ENCODE measurements around the gene NT5C3A. TPM values are rescaled to one million over a fixed set of nuclear protein-coding genes. Genes with fewer than 3 reads are reported as not detected.

Gene NT5C3A
- total RNA-seq, 4 donors from 2014 or later: 18.8 to 32.9 (median 24.6) TPM

- TF ChIP-seq CTCF (IDR thresholded peaks at IDR 0.05): no peak
- ATAC-seq (ENCODE audit: low FRiP score): no peak
- DNase-seq (ENCODE audit: low spot score): no peak
Measured at GRCh38 chr7:33075818-33076518, 13.4 kb upstream of the NT5C3A start.

- ATAC-seq (ENCODE audit: low FRiP score): no peak
- no peak for TF ChIP-seq CTCF (IDR thresholded peaks at IDR 0.05)
- no peak for DNase-seq (ENCODE audit: low spot score)
Measured at GRCh38 chr7:33073243-33073642, 10.7 kb upstream of the NT5C3A start.

- TF ChIP-seq CTCF (IDR thresholded peaks at IDR 0.05): no peak
- ATAC-seq (ENCODE audit: low FRiP score) (peak; percentile 73), DNase-seq (ENCODE audit: low spot score) (no peak)
Measured at GRCh38 chr7:33072471-33072870, 9.9 kb upstream of the NT5C3A start.

DNA sequence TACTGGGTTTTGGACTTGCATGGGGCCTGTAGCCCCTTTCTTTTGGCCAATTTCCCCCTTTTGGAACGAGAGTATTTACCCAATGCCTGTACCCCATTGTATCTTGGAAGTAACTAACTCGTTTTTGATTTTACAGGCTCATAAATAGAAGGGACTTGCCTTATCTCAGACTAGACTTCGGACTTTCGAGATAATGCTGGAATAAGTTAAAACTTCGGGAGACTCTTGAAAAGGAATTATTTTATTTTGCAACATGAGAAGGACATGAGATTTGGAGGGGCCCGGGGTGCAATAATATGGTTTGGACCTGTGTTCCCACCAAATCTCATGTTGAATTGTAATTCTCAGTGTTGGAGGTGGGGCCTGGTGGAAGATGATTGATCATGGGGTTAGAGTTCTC lies 8.3 kb upstream of the NT5C3A start:
- no peak for TF ChIP-seq CTCF (IDR thresholded peaks at IDR 0.05)
- ATAC-seq (ENCODE audit: low FRiP score): no peak

DNA sequence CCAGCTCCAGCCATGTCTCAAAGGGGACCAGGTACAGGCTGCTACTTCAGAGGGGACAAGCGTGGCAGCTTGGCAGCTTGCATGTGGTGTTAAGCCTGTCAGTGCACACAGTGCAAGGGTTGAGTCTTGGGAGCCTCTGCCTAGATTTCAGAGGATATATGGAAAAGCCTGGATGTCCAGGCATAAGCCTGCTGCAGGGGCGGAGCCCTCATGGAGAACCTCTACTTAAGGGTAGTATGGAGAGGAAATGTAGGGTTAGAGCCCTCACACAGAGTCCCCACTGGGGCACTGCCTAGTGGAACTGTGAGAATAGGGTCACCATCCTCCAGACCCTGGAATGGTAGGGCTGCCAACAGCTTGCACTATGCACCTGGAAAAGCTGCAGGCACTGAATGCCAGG lies 7.7 kb upstream of the NT5C3A start:
- TF ChIP-seq CTCF (IDR thresholded peaks at IDR 0.05): no peak
- DNase-seq (ENCODE audit: low spot score) (no peak), ATAC-seq (ENCODE audit: low FRiP score) (no peak)

More for the DNA sequence above, 8.3 kb upstream of the NT5C3A start:
- DNase-seq (ENCODE audit: low spot score): no peak

GRCh38 chr7:33067921-33068320 lies 5.3 kb upstream of the NT5C3A start:
- ATAC-seq (ENCODE audit: low FRiP score) (no peak), DNase-seq (ENCODE audit: low spot score) (no peak)
- TF ChIP-seq CTCF (IDR thresholded peaks at IDR 0.05): no peak

DNA sequence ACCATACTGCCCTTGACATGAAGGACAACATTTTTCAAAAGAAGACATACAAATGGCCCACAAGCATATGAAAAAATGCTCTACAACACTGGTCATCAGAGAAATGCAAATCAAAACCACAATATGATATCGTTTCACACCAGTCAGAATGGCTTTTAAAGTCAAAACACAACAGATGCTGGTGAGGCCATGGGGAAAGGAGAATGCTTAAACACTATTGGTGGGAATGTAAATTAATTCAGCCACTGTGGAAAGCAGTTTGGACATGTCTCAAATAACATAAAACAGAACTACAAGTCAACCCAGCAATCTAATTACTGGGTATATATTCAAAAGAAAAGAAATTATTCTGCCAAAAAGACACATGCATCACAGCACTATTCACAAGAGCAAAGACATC lies 4.2 kb upstream of the NT5C3A start:
- no peak for ATAC-seq (ENCODE audit: low FRiP score)
- TF ChIP-seq CTCF (IDR thresholded peaks at IDR 0.05): no peak
- DNase-seq (ENCODE audit: low spot score): no peak
